HepG2 (cell line): Measurements from ENCODE around the gene SLC10A1. TPM values are rescaled to one million over a fixed set of nuclear protein-coding genes. Genes with fewer than 3 reads are reported as not detected.

Experiments
- ATAC-seq: fragments of 200-7000 bp; cut with Tn5 transposase; 3 replicates; pipeline ENCODE4 v1.9.1; 2020; ENCODE audit warnings: mild to moderate bottlenecking, moderate library complexity
- BruUV-seq: library from RNA; stranded (reverse); fragments of 400-500 nt; replicated peaks from 2 replicates; lab custom pipeline; 2021; lab: Mats Ljungman, UMichigan
- CTCF ChIA-PET: fragments of 300-600 bp; formaldehyde crosslinking; extraction: SDS; loops from one replicate; lab custom pipeline; 2021; ENCODE audit warnings: low total read pairs, inconsistent platforms, low intra/inter-chr PET ratio; lab: Yijun Ruan, JAX
- POLR2A ChIA-PET: fragments of 350-600 bp; sonication (Branson Sonifier 250); formaldehyde crosslinking; loops from one replicate; lab custom pipeline; 2020; ENCODE audit warnings: antibody characterized with exemption, inconsistent platforms; lab: Yijun Ruan, JAX
- DNase-seq: peaks from one replicate; pipeline ENCODE4 v3.0.0-alpha.2; 2015; ENCODE audit warnings: low spot score
- FAIRE-seq: peaks from 3 replicates; lab custom pipeline; 2011; peaks lifted over from hg19 to GRCh38; lab: Jason Lieb, UNC
- H2AFZ ChIP-seq: one replicate; pipeline ENCODE4 v1.6.1; 2011; ENCODE audit warnings: low read length, inconsistent platforms
- H3K27ac ChIP-seq: fragments of 300-600 bp; 3 replicates; pipeline ENCODE4 v1.8.0; 2011; ENCODE audit warnings: mixed run types, mild to moderate bottlenecking, mixed read lengths, low read length, inconsistent platforms; ENCODE audit not compliant: insufficient read depth; ENCODE audit errors: extremely low read length
- H3K27me3 ChIP-seq, 2 experiments: fragments of 200-600 bp in 1 of 2; 2 replicates in 1 of 2; 3 replicates in 1 of 2; pipeline versions ENCODE4 v1.6.0 to v1.8.0; 2011; ENCODE audit warnings: low read length in 2 of 2, mild to moderate bottlenecking in 2 of 2, moderate library complexity in 2 of 2, inconsistent platforms in 1 of 2; ENCODE audit not compliant: insufficient read depth in 2 of 2, control insufficient read depth in 1 of 2
- H3K36me3 ChIP-seq, 2 experiments: fragments of 200-600 bp in 1 of 2; replicated peaks in 1 of 2; 2 replicates in 1 of 2; 3 replicates in 1 of 2; pipeline versions ENCODE4 v1.5.1 to v1.8.0; 2011; ENCODE audit warnings: low read length in 2 of 2, inconsistent platforms in 1 of 2; ENCODE audit not compliant: insufficient read depth in 2 of 2, control insufficient read depth in 1 of 2
- H3K4me1 ChIP-seq: 2 replicates; pipeline ENCODE4 v1.5.1; 2012; ENCODE audit warnings: low read length, inconsistent platforms; ENCODE audit not compliant: insufficient read depth
- H3K4me2 ChIP-seq: 2 replicates; pipeline ENCODE4 v1.6.0; 2011; ENCODE audit warnings: low read depth, low read length, inconsistent platforms
- H3K4me3 ChIP-seq, 3 experiments: fragments of 200-600 bp in 1 of 3; sonication (generic), shearing (Covaris generic) in 1 of 3; replicated peaks in 1 of 3; 2 replicates each; pipeline ENCODE4 v1.5.1; 2011 to 2016; ENCODE audit warnings: low read length in 3 of 3, inconsistent platforms in 2 of 3, low read depth in 2 of 3, mild to moderate bottlenecking in 2 of 3, control low read depth in 1 of 3, mixed read lengths in 1 of 3; ENCODE audit not compliant: insufficient read depth in 1 of 3
- H3K79me2 ChIP-seq: one replicate; pipeline ENCODE4 v1.6.1; 2011; ENCODE audit warnings: low read length, inconsistent platforms; ENCODE audit not compliant: insufficient read depth
- H3K9ac ChIP-seq: 2 replicates; pipeline ENCODE4 v1.6.0; 2011; ENCODE audit warnings: mild to moderate bottlenecking, low read depth, low read length, inconsistent platforms; ENCODE audit not compliant: insufficient read depth
- H3K9me3 ChIP-seq: 2 replicates; pipeline ENCODE4 v1.5.1; 2012; ENCODE audit warnings: mild to moderate bottlenecking, low read length
- H4K20me1 ChIP-seq: 2 replicates; pipeline ENCODE4 v1.6.0; 2011; ENCODE audit warnings: inconsistent platforms, mild to moderate bottlenecking, low read length, moderate library complexity; ENCODE audit not compliant: insufficient read depth
- JARID2 ChIP-seq: sonication (generic); formaldehyde crosslinking; IDR thresholded peaks from 2 replicates; pipeline ENCODE4 v1.8.1; 2023; ENCODE audit warnings: missing genetic modification reagents, inconsistent platforms; ENCODE audit not compliant: insufficient replicate concordance
- POLR2A ChIP-seq, 2 experiments: IDR thresholded peaks; 2 replicates each; pipeline ENCODE4 v1.6.1; 2011; ENCODE audit warnings: low read depth in 2 of 2, low read length in 2 of 2, mild to moderate bottlenecking in 1 of 2, moderate library complexity in 1 of 2; ENCODE audit not compliant: insufficient read depth in 1 of 2
- SSRP1 ChIP-seq: IDR thresholded peaks from 2 replicates; pipeline ENCODE4 v1.6.1; 2016; ENCODE audit warnings: control low read depth
- TRAFD1 ChIP-seq: sonication (generic); formaldehyde crosslinking; IDR thresholded peaks from 2 replicates; pipeline ENCODE4 v1.5.1; 2020; ENCODE audit warnings: missing genetic modification reagents, mild to moderate bottlenecking, borderline replicate concordance
- ZNF280D ChIP-seq: sonication (generic); formaldehyde crosslinking; IDR thresholded peaks from 2 replicates; pipeline ENCODE4 v1.5.1; 2020; ENCODE audit warnings: mild to moderate bottlenecking, missing genetic modification reagents
- ZNF431 ChIP-seq: sonication (generic); formaldehyde crosslinking; IDR thresholded peaks from 2 replicates; pipeline ENCODE4 v1.9.0; 2022; ENCODE audit warnings: missing genetic modification reagents, low read depth, mild to moderate bottlenecking, borderline replicate concordance
- ZNF441 ChIP-seq: sonication (generic); formaldehyde crosslinking; IDR thresholded peaks from 2 replicates; pipeline ENCODE4 v1.7.0; 2021; ENCODE audit warnings: missing genetic modification reagents, borderline replicate concordance
- ZNF563 ChIP-seq: sonication (generic); formaldehyde crosslinking; IDR thresholded peaks from 2 replicates; pipeline ENCODE4 v1.8.0; 2022; ENCODE audit warnings: mild to moderate bottlenecking, moderate library complexity, missing genetic modification reagents
- ZNF766 ChIP-seq: sonication (generic); formaldehyde crosslinking; IDR thresholded peaks from 2 replicates; pipeline ENCODE4 v1.5.0; 2020; ENCODE audit warnings: missing genetic modification reagents, borderline replicate concordance
- ZNF816 ChIP-seq: sonication (generic); formaldehyde crosslinking; IDR thresholded peaks from 2 replicates; pipeline ENCODE4 v1.8.0; 2022; ENCODE audit warnings: missing genetic modification reagents, mild to moderate bottlenecking, borderline replicate concordance
- WGBS: methylation state at CpG from one replicate; pipeline ENCODE4 v1.1.6; 2017; ENCODE audit warnings: low lambda C conversion rate; 5-methylcytosine and 5-hydroxymethylcytosine counted together
- in situ Hi-C: cut with HindIII; loops from 2 replicates; pipeline ENCODE4 v1.10.0; 2017; ENCODE audit warnings: low pct_unique_long_range_greater_than_20kb; ENCODE audit not compliant: extremely low pct_ligation_motif_present
- intact Hi-C: fragments of 100-400 bp; cut with micrococcal nuclease; formaldehyde crosslinking; loops from one replicate; pipeline ENCODE4 v1.10.0; 2022; ENCODE audit not compliant: unreplicated experiment
- polyA plus RNA-seq, 8 experiments: library from polyadenylated mRNA; depleted of rRNA in 3 of 8; stranded (reverse) in 7 of 8; unstranded in 1 of 8; fragments of >200 nt; fragmentation: Illumina TruSeq in 4 of 8; extraction: Trizol in 4 of 8; gene quantifications; 2 replicates each; pipeline versions ENCODE4 v1.2.1 to v1.2.3, GENCODE V29; 2011 to 2016; ENCODE audit warnings: low read depth in 4 of 8, missing spikeins in 1 of 8, mixed read lengths in 1 of 8; ENCODE audit not compliant: insufficient read depth in 1 of 8
- total RNA-seq, 5 experiments: library from RNA; depleted of rRNA; stranded (reverse); fragments of >200 nt; fragmentation: Illumina TruSeq; extraction: Trizol; gene quantifications; 2 replicates each; pipeline ENCODE4 v1.2.3, GENCODE V29; 2016; ENCODE audit warnings: low read depth in 1 of 5
- TF ChIP-seq, protein P1 (sequence below): sonication (generic); formaldehyde crosslinking; IDR thresholded peaks from 2 replicates; pipeline ENCODE4 v1.5.0; 2020; ENCODE audit warnings: missing genetic modification reagents

The SLC10A1 gene
- total and polyA plus RNA-seq, 2 of the 13 experiments (the other 11 are each of a cell fraction or from before 2014, with no cell fraction given) = 0.17 TPM; not detected in 1

DNA sequence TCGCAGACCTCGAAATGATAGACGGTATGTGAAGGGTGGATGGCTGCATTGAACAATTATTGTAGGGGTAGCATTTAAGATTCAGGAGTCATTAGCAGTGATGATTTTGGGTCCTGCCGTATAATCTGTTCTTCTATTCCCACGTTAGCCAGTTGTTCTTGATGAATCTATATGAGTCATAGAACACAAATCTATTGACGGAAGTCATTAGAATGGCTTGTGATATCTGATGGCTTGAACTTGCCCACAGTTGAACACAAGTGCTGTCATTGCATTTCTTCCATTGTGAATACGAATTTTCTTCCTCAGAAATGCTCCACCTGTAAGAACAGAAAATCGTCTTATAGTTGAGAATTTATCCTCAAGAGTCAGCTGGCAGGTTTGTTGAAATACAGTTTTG, 28.2 kb downstream of the SLC10A1 start:
- intact Hi-C loops = no loop called here
- in situ Hi-C loops = no loop called here
- Histone ChIP-seq H3K4me1 (peaks cover 62% of the 10 kb centered on the region), H3K27me3 (no peaks in the 10 kb centered on the region; a peak in 1 of 5 replicates), H4K20me1 (peaks cover 34% of the 10 kb centered on the region), H3K79me2 (peaks cover 40% of the 10 kb centered on the region), H3K9ac (peak overlapping the region; percentile 100), H3K4me2 (peak overlapping the region; percentile 93), H3K27ac (peak overlapping the region; percentile 99), H2AFZ (no peak overlapping the region), H3K9me3 (no peaks in the 10 kb centered on the region), H3K4me3 (peak overlapping the region; percentile 96 to 99 (median 99)), H3K36me3 (peaks cover 18 to 51% of the 10 kb centered on the region in 2 experiments)
- no TSS peak for BruUV-seq
- POLR2A ChIA-PET = interaction anchor here (3.1 kb wide), 1 partner anchor 28 kb away, joined by 17 read pairs; the partner anchor contains the start of gene SLC10A1
- TF ChIP-seq POLR2A (IDR thresholded peaks at IDR 0.05; ENCODE audit: insufficient read depth in 1 of 2, low read depth in 2 of 2, low read length in 2 of 2) (0 out of 4 replicates have a peak, but pooled peaks of 1 of the 2 experiments have one; percentile 34), ZNF441 (no peak)
- CTCF ChIA-PET = no interaction called here
- ATAC-seq (no peak), DNase-seq (no peak), FAIRE-seq (no peak)
- WGBS = 74% methylated on average over 8 of the region's 8 CpGs

DNA sequence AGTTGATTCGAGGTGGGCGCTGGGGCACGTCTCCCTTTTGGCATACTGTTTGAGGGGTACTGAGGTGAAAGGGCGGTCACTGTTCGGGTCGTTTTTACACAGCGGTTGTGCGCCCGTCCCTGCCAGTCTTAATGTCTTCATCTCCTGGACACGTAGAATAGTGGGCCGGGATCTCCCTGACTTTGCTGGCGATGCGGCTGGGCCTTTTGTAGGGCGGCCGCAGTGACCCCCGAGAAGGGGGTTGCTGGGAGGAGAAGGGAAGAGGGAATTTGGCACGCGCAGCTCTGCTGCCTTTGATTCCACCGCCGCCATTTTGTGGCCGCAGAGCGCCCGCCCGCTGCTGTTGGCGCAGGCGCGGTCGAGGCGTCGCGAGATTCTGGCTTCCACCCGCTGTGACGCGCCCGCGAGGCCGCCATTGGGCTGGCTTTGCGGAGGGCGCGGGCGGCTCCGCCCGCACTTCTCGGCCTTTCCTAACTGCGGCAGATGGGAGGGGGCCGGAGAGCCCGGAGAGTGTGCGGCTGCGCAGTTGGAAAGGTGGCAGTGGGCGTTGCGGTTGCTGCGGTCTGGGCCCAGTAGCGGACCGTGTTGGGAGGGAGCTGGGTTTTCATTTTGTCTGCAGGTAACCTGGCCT, 29.6 kb downstream of the SLC10A1 start:
- ATAC-seq = peak; percentile 89
- POLR2A ChIA-PET = interaction anchor here (0.8 to 3.1 kb wide), 24 partner anchors 9 to 576 kb away, joined by 3 to 47 read pairs (median 6); partner anchors contain the start of genes EXD2, SLC10A1 and SMOC1
- peak overlapping the region; percentile 96 to 99 (median 99) for H3K4me3 ChIP-seq
- WGBS = 4% methylated on average over 10 of the region's 54 CpGs
- CTCF ChIA-PET = no interaction called here
- H3K9me3 ChIP-seq = no peaks in the 10 kb centered on the region
- BruUV-seq = no TSS peak
- H3K36me3 ChIP-seq = peaks cover 17 to 41% of the 10 kb centered on the region in 2 experiments
- H2AFZ ChIP-seq = no peak overlapping the region
- peak overlapping the region; percentile 100 for H3K9ac ChIP-seq
- peak overlapping the region; percentile 99 for H3K27ac ChIP-seq
- peaks cover 34% of the 10 kb centered on the region for H4K20me1 ChIP-seq
- intact Hi-C loops (no loop called here), in situ Hi-C loops (no loop called here)
- peak; percentile 80 for DNase-seq
- H3K4me1 ChIP-seq = peaks cover 53% of the 10 kb centered on the region
- H3K4me2 ChIP-seq = peak overlapping the region; percentile 93
- no peaks in the 10 kb centered on the region; a peak in 1 of 5 replicates for H3K27me3 ChIP-seq
- peaks cover 40% of the 10 kb centered on the region for H3K79me2 ChIP-seq
- FAIRE-seq = no peak
- TF ChIP-seq ZNF766 (CRISPR knock-in tag) (no peak), JARID2 (CRISPR knock-in tag) (no peak), ZNF280D (CRISPR knock-in tag) (no peak), ZNF431 (CRISPR knock-in tag) (no peak), TRAFD1 (CRISPR knock-in tag) (no peak), ZNF816 (CRISPR knock-in tag) (0 out of 2 replicates have a peak, but pooled peaks have one; percentile 10), SSRP1 (CRISPR knock-in tag) (peak; percentile 79; the same call in 1 of the 2 replicates), ZNF563 (CRISPR knock-in tag) (no peak)
- TF ChIP-seq, protein P1, sequence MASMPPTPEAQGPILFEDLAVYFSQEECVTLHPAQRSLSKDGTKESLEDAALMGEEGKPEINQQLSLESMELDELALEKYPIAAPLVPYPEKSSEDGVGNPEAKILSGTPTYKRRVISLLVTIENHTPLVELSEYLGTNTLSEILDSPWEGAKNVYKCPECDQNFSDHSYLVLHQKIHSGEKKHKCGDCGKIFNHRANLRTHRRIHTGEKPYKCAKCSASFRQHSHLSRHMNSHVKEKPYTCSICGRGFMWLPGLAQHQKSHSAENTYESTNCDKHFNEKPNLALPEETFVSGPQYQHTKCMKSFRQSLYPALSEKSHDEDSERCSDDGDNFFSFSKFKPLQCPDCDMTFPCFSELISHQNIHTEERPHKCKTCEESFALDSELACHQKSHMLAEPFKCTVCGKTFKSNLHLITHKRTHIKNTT (CRISPR knock-in tag) = no peak
